HS-5 (cell line): ENCODE data around the gene PRL.

Experiments
- DNase-seq: peaks from one replicate; pipeline ENCODE4 v3.0.0-alpha.2; 2012; ENCODE audit warnings: low read depth

Gene PRL

GRCh38 chr6:22296936-22297335 lies at the start of gene PRL:
Gene PRL (minus strand): TSS chr6:22297036. CDS start chr6:22296982, 54 bp downstream.
- DNase-seq, result no peak

- no peak for DNase-seq
Measured at GRCh38 chr6:22343864-22344263, 47.0 kb upstream of the PRL start.

- no peak for DNase-seq
Measured at GRCh38 chr6:22334778-22335177, 37.9 kb upstream of the PRL start.

- DNase-seq, result no peak
Measured at GRCh38 chr6:22333802-22334201, 37.0 kb upstream of the PRL start.

- no peak for DNase-seq
Measured at GRCh38 chr6:22332711-22333110, 35.9 kb upstream of the PRL start.

GRCh38 chr6:22332216-22332615 lies 35.4 kb upstream of the PRL start:
- no peak for DNase-seq

GRCh38 chr6:22330941-22331340 lies 34.1 kb upstream of the PRL start:
- no peak for DNase-seq

GRCh38 chr6:22328474-22328873 lies 31.6 kb upstream of the PRL start:
- DNase-seq, result peak; percentile 10

GRCh38 chr6:22327881-22328280 lies 31.0 kb upstream of the PRL start:
- DNase-seq, result no peak

GRCh38 chr6:22326500-22326899 lies 29.7 kb upstream of the PRL start:
- no peak for DNase-seq

GRCh38 chr6:22325481-22325880 lies 28.6 kb upstream of the PRL start:
- DNase-seq, result no peak

- no peak for DNase-seq
Measured at GRCh38 chr6:22323848-22324247, 27.0 kb upstream of the PRL start.

GRCh38 chr6:22322103-22323030 lies 25.5 kb upstream of the PRL start:
- no peak for DNase-seq

GRCh38 chr6:22320750-22321149 lies 23.9 kb upstream of the PRL start:
- peak; percentile 86 for DNase-seq

- DNase-seq, result no peak
Measured at GRCh38 chr6:22318404-22318803, 21.6 kb upstream of the PRL start.

- no peak for DNase-seq
Measured at GRCh38 chr6:22313796-22314195, 17.0 kb upstream of the PRL start.

- DNase-seq, result no peak
Measured at GRCh38 chr6:22308939-22309338, 12.1 kb upstream of the PRL start.

- DNase-seq, result no peak
Measured at GRCh38 chr6:22306741-22307466, 10.1 kb upstream of the PRL start.

GRCh38 chr6:22302838-22303237 lies 6.0 kb upstream of the PRL start:
- DNase-seq, result no peak

GRCh38 chr6:22300273-22300998 lies 3.6 kb upstream of the PRL start:
- no peak for DNase-seq

- DNase-seq, result peak; percentile 23
Measured at GRCh38 chr6:22298475-22298890, 1.6 kb upstream of the PRL start.

- no peak for DNase-seq
Measured at GRCh38 chr6:22296067-22296466, 769 bp downstream of the PRL start.

GRCh38 chr6:22295145-22295544 lies 1.7 kb downstream of the PRL start:
- DNase-seq, result no peak
